NCI-H128 (cell line): ENCODE results near the gene GLRA3.
"Not testable (repeated sequence)": the region's sequence is repeated elsewhere in the genome, so short reads cannot be mapped to it uniquely, and the experiment has no call there.

Experiments used
- DNase-seq: peaks from one replicate; lab custom pipeline; 2025; ENCODE audit not compliant: unreplicated experiment; lab: John Stamatoyannopoulos, UW

The GLRA3 gene

GRCh38 chr4:174813292-174813691 lies 15.8 kb downstream of the GLRA3 start:
- DNase-seq, result no peak

- no peak for DNase-seq
Observed at GRCh38 chr4:174810834-174811233, 18.2 kb downstream of the GLRA3 start.

- no peak for DNase-seq
Observed at GRCh38 chr4:174808836-174809235, 20.2 kb downstream of the GLRA3 start.

GRCh38 chr4:174808119-174808518 lies 20.9 kb downstream of the GLRA3 start:
- no peak for DNase-seq

GRCh38 chr4:174805746-174806145 lies 23.3 kb downstream of the GLRA3 start:
- DNase-seq, result no peak

- no peak for DNase-seq
Observed at GRCh38 chr4:174794543-174795094, 34.4 kb downstream of the GLRA3 start.

- no peak for DNase-seq
Observed at GRCh38 chr4:174789657-174790056, 39.4 kb downstream of the GLRA3 start.

GRCh38 chr4:174778274-174778986 lies 50.6 kb downstream of the GLRA3 start:
- DNase-seq, result not testable (repeated sequence)

- DNase-seq, result no peak
Observed at GRCh38 chr4:174775366-174775765, 53.7 kb downstream of the GLRA3 start.

- DNase-seq, result no peak
Observed at GRCh38 chr4:174764105-174764729, 64.8 kb downstream of the GLRA3 start.

GRCh38 chr4:174763454-174764104 lies 65.5 kb downstream of the GLRA3 start:
- no peak for DNase-seq

- DNase-seq, result no peak
Observed at GRCh38 chr4:174761451-174761850, 67.6 kb downstream of the GLRA3 start.

- DNase-seq, result no peak
Observed at GRCh38 chr4:174757736-174758135, 71.3 kb downstream of the GLRA3 start.

GRCh38 chr4:174753021-174753420 lies 76.0 kb downstream of the GLRA3 start:
- DNase-seq, result no peak

- no peak for DNase-seq
Observed at GRCh38 chr4:174752026-174752425, 77.0 kb downstream of the GLRA3 start.

GRCh38 chr4:174749091-174749490 lies 80.0 kb downstream of the GLRA3 start:
- no peak for DNase-seq

GRCh38 chr4:174746710-174747109 lies 82.3 kb downstream of the GLRA3 start:
- DNase-seq, result no peak

GRCh38 chr4:174742561-174742960 lies 86.5 kb downstream of the GLRA3 start:
- DNase-seq, result no peak

- DNase-seq, result no peak
Observed at GRCh38 chr4:174739576-174739975, 89.5 kb downstream of the GLRA3 start.

GRCh38 chr4:174734181-174734580 lies 94.9 kb downstream of the GLRA3 start:
- no peak for DNase-seq

- no peak for DNase-seq
Observed at GRCh38 chr4:174717828-174718227, 111.2 kb downstream of the GLRA3 start.
